Choroid plexus epithelial cell (primary cell): ENCODE measurements around the gene ITGA1.

Experiments
- DNase-seq: peaks from one replicate; pipeline ENCODE4 v3.0.0-alpha.2; 2010; ENCODE audit warnings: low read depth
- H3K4me3 ChIP-seq: 2 replicates; pipeline ENCODE4 v1.5.1; 2011; ENCODE audit warnings: low read depth, mild to moderate bottlenecking, control low read depth, low read length, moderate library complexity
- CTCF ChIP-seq: conservative IDR thresholded peaks from 2 replicates; pipeline ENCODE4 v1.5.1; 2011; ENCODE audit warnings: low read depth, mild to moderate bottlenecking, control low read depth, inconsistent platforms, low read length, moderate library complexity

Gene ITGA1

GRCh38 chr5:52779213-52779612 lies 8.5 kb upstream of the ITGA1 start:
- no peak for TF ChIP-seq CTCF
- no peak for DNase-seq
- H3K4me3 ChIP-seq: no peak overlapping the region

- no peak overlapping the region for H3K4me3 ChIP-seq
- no peak for DNase-seq
- no peak for TF ChIP-seq CTCF
Observed at GRCh38 chr5:52783226-52783959, 4.3 kb upstream of the ITGA1 start.

- no peak for DNase-seq
- no peak overlapping the region for H3K4me3 ChIP-seq
- TF ChIP-seq CTCF: no peak
Observed at GRCh38 chr5:52784737-52785136, 3.0 kb upstream of the ITGA1 start.

GRCh38 chr5:52786391-52786790 lies 1.3 kb upstream of the ITGA1 start:
- H3K4me3 ChIP-seq: no peak overlapping the region
- no peak for DNase-seq
- TF ChIP-seq CTCF: no peak

GRCh38 chr5:52786949-52787599 lies 642 bp upstream of the ITGA1 start:
- peak; percentile 50 for DNase-seq
- peak overlapping the region; percentile 78 for H3K4me3 ChIP-seq
- TF ChIP-seq CTCF: peak; percentile 45

- peak overlapping the region; percentile 78 for H3K4me3 ChIP-seq
- no peak for TF ChIP-seq CTCF
- DNase-seq: no peak
Observed at GRCh38 chr5:52788505-52788821, 747 bp downstream of the ITGA1 start.

- no peak for DNase-seq
- no peak for TF ChIP-seq CTCF
- peak overlapping the region; percentile 78 for H3K4me3 ChIP-seq
Observed at GRCh38 chr5:52789378-52789777, 1.7 kb downstream of the ITGA1 start.
